HG02884 (cell line): ENCODE measurements around the gene RALGAPA2.

Experiments
- ATAC-seq: cut with Tn5 transposase; IDR thresholded peaks from one replicate; pipeline ENCODE4 v1.9.1; 2021; ENCODE audit warnings: mild to moderate bottlenecking, moderate library complexity; ENCODE audit not compliant: unreplicated experiment

Gene RALGAPA2

GRCh38 chr20:20446425-20447015, 265.9 kb downstream of the RALGAPA2 start:
- no peak for ATAC-seq

GRCh38 chr20:20446001-20446400, 266.4 kb downstream of the RALGAPA2 start:
- no peak for ATAC-seq

GRCh38 chr20:20443504-20443903, 268.9 kb downstream of the RALGAPA2 start:
- ATAC-seq, result no peak

GRCh38 chr20:20442466-20442865, 270.0 kb downstream of the RALGAPA2 start:
- no peak for ATAC-seq

- ATAC-seq, result no peak
These were observed 271.4 kb downstream of the RALGAPA2 start for GRCh38 chr20:20440886-20441658.

GRCh38 chr20:20440481-20440880, 272.0 kb downstream of the RALGAPA2 start:
- no peak for ATAC-seq

GRCh38 chr20:20439602-20440190, 272.7 kb downstream of the RALGAPA2 start:
- ATAC-seq, result no peak

- ATAC-seq, result no peak
These were observed 275.1 kb downstream of the RALGAPA2 start for GRCh38 chr20:20437314-20437713.

GRCh38 chr20:20436689-20437088, 275.8 kb downstream of the RALGAPA2 start:
- no peak for ATAC-seq

- no peak for ATAC-seq
These were observed 277.0 kb downstream of the RALGAPA2 start for GRCh38 chr20:20435453-20435852.

GRCh38 chr20:20432618-20433286, 279.7 kb downstream of the RALGAPA2 start:
- ATAC-seq, result no peak

- ATAC-seq, result no peak
These were observed 282.4 kb downstream of the RALGAPA2 start for GRCh38 chr20:20430066-20430465.

- no peak for ATAC-seq
These were observed 284.4 kb downstream of the RALGAPA2 start for GRCh38 chr20:20428067-20428466.

GRCh38 chr20:20427227-20427864, 285.1 kb downstream of the RALGAPA2 start:
- no peak for ATAC-seq

GRCh38 chr20:20426655-20426907, 285.9 kb downstream of the RALGAPA2 start:
- ATAC-seq, result peak; percentile 13

GRCh38 chr20:20425823-20426654, 286.4 kb downstream of the RALGAPA2 start:
- ATAC-seq, result peak; percentile 65

GRCh38 chr20:20423117-20423516, 289.3 kb downstream of the RALGAPA2 start:
- ATAC-seq, result no peak

- ATAC-seq, result no peak
These were observed 294.4 kb downstream of the RALGAPA2 start for GRCh38 chr20:20417876-20418676.

- no peak for ATAC-seq
These were observed 297.1 kb downstream of the RALGAPA2 start for GRCh38 chr20:20415321-20415720.
